ENCODE measurements around the gene COPS4.

DNA sequence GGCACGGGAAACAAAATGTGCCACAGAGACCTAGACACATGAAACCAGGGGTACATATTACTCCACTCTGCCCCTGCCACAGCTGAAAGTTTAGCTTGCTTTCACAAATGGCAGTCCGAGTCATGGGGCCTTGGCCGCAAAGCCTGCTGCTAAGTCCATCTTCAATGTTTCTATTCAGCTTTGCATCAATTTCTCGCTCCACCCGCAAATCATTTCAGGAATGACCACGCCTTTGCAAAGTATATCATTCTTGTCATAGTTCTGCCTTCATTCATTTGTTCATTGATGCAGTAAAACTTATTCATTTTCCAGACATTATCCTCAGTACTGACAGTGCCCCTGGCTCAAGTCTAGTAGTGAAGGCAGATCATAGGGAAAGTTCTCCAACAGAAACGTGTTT is 70.0 kb downstream of the COPS4 start:
- TF ChIP-seq, protein P1, sequence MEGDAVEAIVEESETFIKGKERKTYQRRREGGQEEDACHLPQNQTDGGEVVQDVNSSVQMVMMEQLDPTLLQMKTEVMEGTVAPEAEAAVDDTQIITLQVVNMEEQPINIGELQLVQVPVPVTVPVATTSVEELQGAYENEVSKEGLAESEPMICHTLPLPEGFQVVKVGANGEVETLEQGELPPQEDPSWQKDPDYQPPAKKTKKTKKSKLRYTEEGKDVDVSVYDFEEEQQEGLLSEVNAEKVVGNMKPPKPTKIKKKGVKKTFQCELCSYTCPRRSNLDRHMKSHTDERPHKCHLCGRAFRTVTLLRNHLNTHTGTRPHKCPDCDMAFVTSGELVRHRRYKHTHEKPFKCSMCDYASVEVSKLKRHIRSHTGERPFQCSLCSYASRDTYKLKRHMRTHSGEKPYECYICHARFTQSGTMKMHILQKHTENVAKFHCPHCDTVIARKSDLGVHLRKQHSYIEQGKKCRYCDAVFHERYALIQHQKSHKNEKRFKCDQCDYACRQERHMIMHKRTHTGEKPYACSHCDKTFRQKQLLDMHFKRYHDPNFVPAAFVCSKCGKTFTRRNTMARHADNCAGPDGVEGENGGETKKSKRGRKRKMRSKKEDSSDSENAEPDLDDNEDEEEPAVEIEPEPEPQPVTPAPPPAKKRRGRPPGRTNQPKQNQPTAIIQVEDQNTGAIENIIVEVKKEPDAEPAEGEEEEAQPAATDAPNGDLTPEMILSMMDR (IDR thresholded peaks at IDR 0.05), result no peak
- no peak for TF ChIP-seq POLR2A (IDR thresholded peaks at IDR 0.05)
- TF ChIP-seq POLR2AphosphoS5 (IDR thresholded peaks at IDR 0.05), result no peak
